ENCODE measurements around the gene ADGRD1. TPM values are rescaled to one million over a fixed set of nuclear protein-coding genes. Genes with fewer than 3 reads are reported as not detected.

The ADGRD1 gene
- 1.4 and 3.1 TPM in 2 replicates for total RNA-seq

GRCh38 chr12:130953771-130954543 lies at the start of gene ADGRD1:
ADGRD1 (plus strand) TSS chr12:130953907; CDS start chr12:130954466, 559 bp downstream.

Other genes with a start within 250 kb of the ADGRD1 start
- not detected in 2 replicates for gene RIMBP2, start 237.6 kb upstream of the ADGRD1 start, total RNA-seq
- gene STX2, start 114.7 kb upstream of the ADGRD1 start, total RNA-seq, result 34.9 and 38.5 TPM in 2 replicates
- gene RAN, start 81.8 kb upstream of the ADGRD1 start, total RNA-seq, result 532 and 650 TPM in 2 replicates